ENCODE measurements around the gene ARID3A.

The ARID3A gene

GRCh38 chr19:941292-942132, 15.7 kb downstream of the ARID3A start:
- Histone ChIP-seq H3K9me2 (replicated peaks; ENCODE audit: low read depth, low read length) (no peaks in the 10 kb centered on the region), H2AFZ (ENCODE audit: low read length) (no peak overlapping the region)

DNA sequence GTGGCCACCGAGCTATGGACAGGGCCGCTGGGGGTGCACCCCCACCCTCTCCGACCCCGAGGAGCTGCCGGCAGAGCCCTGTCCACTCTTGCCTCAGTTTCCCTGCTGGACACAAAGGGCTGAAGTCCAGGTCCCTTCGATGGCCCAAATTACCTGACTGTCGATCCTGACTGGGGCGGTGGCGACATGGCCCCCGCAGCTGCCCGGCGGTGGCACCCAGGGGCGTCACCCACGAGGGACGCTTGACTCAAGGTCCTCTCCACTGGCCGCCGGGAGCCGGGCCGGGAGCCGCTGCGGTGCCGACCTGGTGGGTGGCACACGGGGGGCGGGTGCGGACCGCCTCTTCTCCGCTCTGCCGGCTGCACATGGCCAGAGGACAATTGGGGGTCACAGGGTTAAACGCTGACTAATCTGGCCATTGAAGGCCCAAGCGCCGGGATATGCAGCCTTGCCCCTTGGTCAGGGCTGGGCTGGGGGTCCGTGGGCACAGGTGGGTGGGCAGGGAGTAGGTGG, 16.4 kb downstream of the ARID3A start:
- no peaks in the 10 kb centered on the region for H3K4me1 ChIP-seq (ENCODE audit: insufficient read depth, low read length, poor library complexity, severe bottlenecking)
- H3K9me3 ChIP-seq (ENCODE audit: insufficient read depth, low read depth, low read length): no peaks in the 10 kb centered on the region
- H2AFZ ChIP-seq (ENCODE audit: low read length): no peak overlapping the region
- H3K9me2 ChIP-seq (replicated peaks; ENCODE audit: low read depth, low read length): no peaks in the 10 kb centered on the region
- peaks cover 22% of the 10 kb centered on the region; the same call in 1 of the 2 replicates for H3K79me2 ChIP-seq (ENCODE audit: insufficient read depth, low read length)
- peaks cover 5% of the 10 kb centered on the region; the same call in 1 of the 2 replicates for H3K36me3 ChIP-seq (ENCODE audit: insufficient read depth, low read length)
- H4K20me1 ChIP-seq (ENCODE audit: insufficient read depth, low read length, poor library complexity, severe bottlenecking): peaks cover 7% of the 10 kb centered on the region
- no peak overlapping the region for H3K4me2 ChIP-seq (ENCODE audit: low read depth, low read length, poor library complexity, severe bottlenecking)
- H3K9ac ChIP-seq (ENCODE audit: low read depth, low read length, poor library complexity, severe bottlenecking): no peak overlapping the region
- TF ChIP-seq EZH2phosphoT487 (IDR thresholded peaks at IDR 0.05; ENCODE audit: borderline replicate concordance): no peak
- TF ChIP-seq CTCF (conservative IDR thresholded peaks at IDR 0.05; ENCODE audit: low read length): no peak
- H3K4me3 ChIP-seq (ENCODE audit: low read length, poor library complexity, severe bottlenecking): no peak overlapping the region
- H3K27me3 ChIP-seq (ENCODE audit: insufficient read depth, low read length, poor library complexity, severe bottlenecking): no peaks in the 10 kb centered on the region
- H3F3A ChIP-seq (ENCODE audit: low read depth): no peaks in the 10 kb centered on the region

More at GRCh38 chr19:941292-942132, 15.7 kb downstream of the ARID3A start:
- Histone ChIP-seq H3K4me1 (ENCODE audit: insufficient read depth, low read length, poor library complexity, severe bottlenecking) (no peaks in the 10 kb centered on the region), H3K79me2 (ENCODE audit: insufficient read depth, low read length) (peaks cover 22% of the 10 kb centered on the region; the same call in 1 of the 2 replicates), H3F3A (ENCODE audit: low read depth) (no peaks in the 10 kb centered on the region), H3K27me3 (ENCODE audit: insufficient read depth, low read length, poor library complexity, severe bottlenecking) (no peaks in the 10 kb centered on the region), H3K4me3 (ENCODE audit: low read length, poor library complexity, severe bottlenecking) (no peak overlapping the region), H3K4me2 (ENCODE audit: low read depth, low read length, poor library complexity, severe bottlenecking) (no peak overlapping the region), H3K36me3 (ENCODE audit: insufficient read depth, low read length) (peaks cover 5% of the 10 kb centered on the region; the same call in 1 of the 2 replicates), H3K9ac (ENCODE audit: low read depth, low read length, poor library complexity, severe bottlenecking) (no peak overlapping the region), H3K9me3 (ENCODE audit: insufficient read depth, low read depth, low read length) (no peaks in the 10 kb centered on the region), H4K20me1 (ENCODE audit: insufficient read depth, low read length, poor library complexity, severe bottlenecking) (peaks cover 9% of the 10 kb centered on the region)
- TF ChIP-seq CTCF (conservative IDR thresholded peaks at IDR 0.05; ENCODE audit: low read length) (no peak), EZH2phosphoT487 (IDR thresholded peaks at IDR 0.05; ENCODE audit: borderline replicate concordance) (no peak)

- Histone ChIP-seq H3K9me3 (ENCODE audit: insufficient read depth, low read depth, low read length) (no peaks in the 10 kb centered on the region), H3K36me3 (ENCODE audit: insufficient read depth, low read length) (peaks cover 7% of the 10 kb centered on the region; the same call in 1 of the 2 replicates), H3K4me3 (ENCODE audit: low read length, poor library complexity, severe bottlenecking) (no peak overlapping the region), H4K20me1 (ENCODE audit: insufficient read depth, low read length, poor library complexity, severe bottlenecking) (peaks cover 4% of the 10 kb centered on the region), H3K4me1 (ENCODE audit: insufficient read depth, low read length, poor library complexity, severe bottlenecking) (no peaks in the 10 kb centered on the region), H3K79me2 (ENCODE audit: insufficient read depth, low read length) (peaks cover 20% of the 10 kb centered on the region; the same call in 1 of the 2 replicates), H3K9me2 (replicated peaks; ENCODE audit: low read depth, low read length) (no peaks in the 10 kb centered on the region), H2AFZ (ENCODE audit: low read length) (no peak overlapping the region), H3F3A (ENCODE audit: low read depth) (no peaks in the 10 kb centered on the region), H3K4me2 (ENCODE audit: low read depth, low read length, poor library complexity, severe bottlenecking) (no peak overlapping the region), H3K27me3 (ENCODE audit: insufficient read depth, low read length, poor library complexity, severe bottlenecking) (no peaks in the 10 kb centered on the region), H3K9ac (ENCODE audit: low read depth, low read length, poor library complexity, severe bottlenecking) (no peak overlapping the region)
- TF ChIP-seq CTCF (conservative IDR thresholded peaks at IDR 0.05; ENCODE audit: low read length) (no peak), EZH2phosphoT487 (IDR thresholded peaks at IDR 0.05; ENCODE audit: borderline replicate concordance) (no peak)
These were observed 17.8 kb downstream of the ARID3A start for GRCh38 chr19:943551-944170.

All from Loucy (cell line).